Activated CD4-positive, alpha-beta T cell treated with anti-CD3 and anti-CD28 coated beads, Interleukin-2, Interleukin-4, amounts not matched to agents 100 ng/mL and 50 ng/mL, durations not matched to agents 16 hours and 8 hours (primary cell): ENCODE data around the gene IER3.

Experiments used
- DNase-seq: peaks from one replicate; pipeline ENCODE4 v3.0.0-alpha.2; 2020; ENCODE audit warnings: low spot score

Gene IER3

DNA sequence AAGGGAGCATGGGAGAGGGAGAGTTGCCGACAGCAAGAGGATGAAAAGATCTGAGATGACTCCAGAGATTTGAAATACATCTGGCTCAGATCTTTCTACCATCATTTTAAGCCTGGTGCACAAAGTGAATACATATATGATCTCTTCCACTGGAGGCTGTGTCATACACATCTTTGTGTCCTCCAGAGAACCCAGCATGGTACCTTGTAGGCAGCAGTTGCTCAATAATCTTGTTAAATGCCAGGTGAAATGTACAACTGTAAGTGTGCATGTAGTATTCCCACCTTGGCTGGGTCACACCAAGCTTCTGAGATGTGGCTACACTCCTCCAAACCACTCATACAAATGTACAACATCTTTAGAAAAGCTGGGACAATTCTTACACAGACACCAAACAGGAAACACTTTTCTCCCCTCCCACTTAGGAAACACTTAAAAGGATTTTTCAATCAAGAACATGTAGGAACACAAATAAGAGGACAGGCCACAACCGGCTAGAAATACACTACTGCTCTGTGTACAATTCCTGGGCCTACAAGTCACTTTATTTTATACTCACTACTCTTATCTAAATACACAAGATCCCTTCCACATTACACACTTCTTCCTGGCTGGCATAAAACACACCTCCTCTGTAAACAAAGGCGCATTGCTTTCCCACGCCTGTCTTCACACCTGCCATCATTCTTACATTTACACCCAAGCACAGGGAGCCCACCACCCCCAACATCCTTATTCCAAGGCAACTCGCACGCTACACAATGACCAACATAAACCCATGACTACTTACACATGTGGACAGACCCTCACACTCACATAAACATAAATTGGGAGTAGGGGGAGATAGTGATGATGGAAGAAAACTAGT, 3.8 kb upstream of the IER3 start:
- DNase-seq = no peak

DNA sequence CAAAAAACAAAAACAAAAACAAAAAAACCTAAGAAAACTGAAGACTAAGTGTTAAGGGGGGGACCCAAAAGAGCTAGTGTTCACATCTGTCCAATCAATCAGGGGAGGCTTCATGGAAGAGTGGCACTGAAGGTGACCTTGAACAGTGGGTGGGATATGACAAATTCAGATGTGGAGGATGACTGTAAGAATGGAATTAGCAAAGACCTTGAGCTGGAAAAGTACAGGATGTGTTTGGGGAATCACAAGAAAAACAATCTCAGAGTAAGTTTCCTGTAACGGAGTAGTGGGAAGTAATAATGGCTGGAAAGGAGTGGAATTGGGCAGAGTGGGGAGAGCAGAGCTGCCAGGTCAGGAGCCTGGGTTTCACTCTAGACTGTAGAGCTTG, 2.9 kb upstream of the IER3 start:
- DNase-seq = no peak

DNA sequence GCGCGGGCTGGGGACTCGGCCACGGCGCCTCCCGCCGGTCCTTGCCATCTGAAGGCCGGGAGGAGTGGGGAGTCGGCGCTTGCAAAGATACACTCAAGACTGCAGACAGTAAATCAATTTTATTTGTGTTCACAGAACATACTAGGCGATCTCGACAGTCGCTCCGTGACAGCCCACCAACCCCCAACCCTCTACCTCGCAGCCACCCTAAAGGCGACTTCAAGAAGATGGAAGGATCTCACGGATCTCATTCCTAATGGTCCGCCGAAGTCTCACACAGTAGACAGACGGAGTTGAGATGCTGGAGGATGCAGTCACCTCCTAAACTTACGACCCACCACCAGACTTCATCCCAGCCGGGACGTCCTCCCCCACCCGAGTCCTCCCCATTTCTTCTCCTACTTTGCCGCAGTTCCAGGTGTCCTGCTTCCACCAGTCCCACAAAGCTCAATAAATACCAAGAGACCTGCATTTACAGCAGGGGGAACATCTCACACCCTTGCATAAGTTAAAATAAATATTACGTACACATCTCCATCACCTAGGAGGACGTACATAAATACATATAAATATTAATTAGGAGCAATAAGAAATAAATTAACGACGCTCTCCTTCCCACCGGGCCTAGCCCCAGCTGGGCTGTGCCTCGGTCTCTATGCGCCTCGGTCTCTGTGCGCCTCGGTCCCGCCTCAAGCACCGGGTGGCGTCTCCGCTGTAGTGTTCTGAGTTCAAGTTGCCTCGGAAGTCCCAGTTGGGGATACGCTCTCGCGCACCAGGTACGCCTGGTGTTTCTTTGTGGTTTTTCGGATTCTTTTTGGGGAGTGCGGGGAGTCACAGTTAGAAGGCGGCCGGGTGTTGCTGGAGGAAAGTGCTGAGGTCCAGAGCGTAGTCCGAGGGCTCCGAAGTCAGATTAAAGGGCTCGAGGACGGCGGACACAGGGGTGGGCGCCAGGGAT, 971 bp downstream of the IER3 start:
- peak; percentile 55 for DNase-seq

DNA sequence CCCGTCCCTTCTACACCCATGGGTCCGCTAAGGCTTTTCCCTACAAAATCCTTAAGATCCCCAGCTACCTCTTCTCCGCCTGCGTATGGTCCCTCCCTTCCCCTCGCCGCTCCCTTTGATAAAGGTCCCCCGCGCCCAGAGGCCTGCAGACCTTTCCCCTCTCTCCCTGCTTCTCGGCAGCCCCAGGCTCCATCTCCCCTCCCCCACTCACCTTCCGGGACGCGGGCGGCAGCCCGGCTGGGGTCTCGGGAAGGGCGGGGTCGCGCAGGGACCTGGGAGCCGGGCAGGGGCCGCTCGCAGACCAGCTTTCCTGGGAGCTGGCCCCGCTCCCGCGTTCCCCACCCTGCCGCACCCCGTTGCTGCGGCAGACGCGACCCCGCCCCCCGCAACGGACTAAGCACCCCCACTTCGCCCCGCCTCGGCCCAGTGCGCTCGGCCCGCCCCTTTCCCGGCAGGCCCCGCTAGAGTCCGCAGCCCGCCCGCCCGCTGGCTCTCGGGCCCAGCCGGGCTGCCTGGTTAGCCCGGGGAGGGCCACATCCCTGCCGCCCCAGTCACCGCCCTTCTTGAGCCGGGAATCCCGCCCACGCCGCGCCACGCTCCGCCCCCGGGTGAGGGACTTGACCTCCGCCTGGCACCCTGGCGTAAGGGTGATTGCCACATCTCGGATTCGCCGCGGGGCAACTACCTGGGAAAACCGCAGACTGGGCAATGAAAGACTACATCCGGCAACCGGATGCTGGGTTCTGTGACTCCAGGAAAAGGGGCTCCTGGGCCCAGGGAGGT, 1.8 kb downstream of the IER3 start, which contains the start of gene FLOT1:
Gene FLOT1, minus strand, starts transcription at position 372 of the 783 bp plus-strand sequence. CDS start 498 bp downstream, outside the sequence.
- peak; percentile 99 for DNase-seq

DNA sequence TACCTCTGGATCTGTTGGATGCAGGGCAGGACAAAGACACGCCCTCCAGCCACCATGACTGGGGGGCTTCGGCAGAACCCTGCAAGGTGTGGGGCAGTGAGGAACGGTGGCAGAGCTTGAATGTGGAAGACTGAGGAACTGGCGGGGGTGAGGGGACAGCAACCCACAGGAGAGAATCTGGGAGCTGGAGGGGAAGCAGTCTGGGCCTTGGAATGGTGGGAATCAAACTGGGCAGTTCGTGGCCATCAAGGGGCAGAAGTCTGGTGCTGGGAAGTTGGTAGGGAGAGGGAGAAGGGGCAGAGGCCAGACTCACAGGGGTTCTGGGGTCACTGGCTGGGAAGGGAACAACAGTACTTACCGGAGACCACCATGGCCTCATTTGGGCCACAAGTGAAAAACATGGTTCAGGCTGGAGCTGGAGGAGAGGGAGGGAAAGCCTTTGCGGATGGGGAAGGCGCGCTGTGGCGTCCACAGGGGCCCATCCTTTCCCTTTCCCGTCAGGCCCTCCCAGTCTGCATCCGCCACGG, 2.5 kb downstream of the IER3 start:
- DNase-seq = peak; percentile 30

DNA sequence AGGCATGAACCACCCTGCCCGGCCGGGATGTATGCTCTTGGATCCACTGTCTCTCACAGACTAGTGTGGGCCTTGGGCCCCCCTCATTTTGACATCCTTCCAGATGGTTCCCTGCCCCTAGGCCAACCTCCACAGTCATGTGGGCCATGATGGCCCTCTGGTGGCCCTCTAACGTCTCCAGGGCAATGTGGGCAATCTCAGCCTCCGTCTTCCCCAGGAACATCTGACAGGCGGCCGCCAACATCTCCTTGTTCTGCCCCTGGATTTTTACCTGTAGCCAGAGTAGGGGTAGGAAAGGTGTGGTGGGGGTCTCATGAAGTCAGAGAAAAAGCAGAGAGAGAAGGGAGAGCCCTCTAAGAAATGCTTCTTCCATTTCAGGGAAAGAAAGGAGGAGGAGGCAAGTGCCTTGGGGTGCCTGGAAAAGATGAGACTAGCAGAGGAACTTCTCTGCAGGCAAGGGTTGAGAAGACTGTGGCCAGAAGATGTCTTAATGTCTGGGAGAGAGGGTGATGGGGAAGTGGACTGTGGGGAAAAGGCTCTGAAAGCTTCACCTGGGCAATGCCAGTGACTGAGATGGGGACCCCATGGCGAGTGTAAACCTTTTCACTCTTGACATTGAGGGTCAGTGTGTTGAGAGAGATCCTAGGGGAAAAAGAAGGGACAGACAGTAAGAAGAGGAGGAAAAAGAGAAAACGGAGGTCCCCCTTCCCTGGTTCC, 3.1 kb downstream of the IER3 start:
- DNase-seq = no peak

DNA sequence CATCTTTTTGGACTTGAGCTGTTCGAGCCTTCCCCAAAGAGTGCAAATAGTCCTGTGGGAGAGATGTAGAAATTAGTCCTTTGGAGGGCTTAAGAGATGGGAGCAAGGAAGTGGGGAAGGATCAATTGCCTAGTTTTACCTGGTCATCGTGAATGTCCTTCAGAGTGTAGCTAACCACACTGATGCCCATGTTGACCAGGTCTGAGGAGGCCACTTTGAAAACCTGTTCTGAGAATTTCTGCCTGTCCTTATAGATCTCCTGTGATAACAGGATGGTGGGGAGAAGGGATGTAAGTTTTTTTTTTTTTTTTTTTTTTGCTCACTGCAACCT, 3.8 kb downstream of the IER3 start:
- no peak for DNase-seq

DNA sequence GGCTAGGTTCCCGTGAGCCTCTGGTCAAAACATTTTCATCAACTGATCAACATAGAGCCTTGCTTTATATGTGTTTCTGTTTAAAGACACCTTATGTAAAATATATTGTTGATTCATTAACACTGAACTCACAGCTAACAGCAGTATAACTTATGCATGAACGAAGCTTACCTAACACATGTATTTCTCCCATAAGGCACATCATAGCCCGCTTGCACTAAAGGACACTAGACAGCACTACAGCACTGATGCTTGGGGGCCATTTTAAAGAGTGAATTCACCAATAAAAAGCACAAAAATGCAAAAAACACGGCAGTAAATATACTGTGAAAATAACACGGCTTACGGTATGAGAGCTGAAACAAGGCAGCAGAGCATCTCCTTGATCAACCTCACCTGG, 5.8 kb downstream of the IER3 start:
- no peak for DNase-seq

DNA sequence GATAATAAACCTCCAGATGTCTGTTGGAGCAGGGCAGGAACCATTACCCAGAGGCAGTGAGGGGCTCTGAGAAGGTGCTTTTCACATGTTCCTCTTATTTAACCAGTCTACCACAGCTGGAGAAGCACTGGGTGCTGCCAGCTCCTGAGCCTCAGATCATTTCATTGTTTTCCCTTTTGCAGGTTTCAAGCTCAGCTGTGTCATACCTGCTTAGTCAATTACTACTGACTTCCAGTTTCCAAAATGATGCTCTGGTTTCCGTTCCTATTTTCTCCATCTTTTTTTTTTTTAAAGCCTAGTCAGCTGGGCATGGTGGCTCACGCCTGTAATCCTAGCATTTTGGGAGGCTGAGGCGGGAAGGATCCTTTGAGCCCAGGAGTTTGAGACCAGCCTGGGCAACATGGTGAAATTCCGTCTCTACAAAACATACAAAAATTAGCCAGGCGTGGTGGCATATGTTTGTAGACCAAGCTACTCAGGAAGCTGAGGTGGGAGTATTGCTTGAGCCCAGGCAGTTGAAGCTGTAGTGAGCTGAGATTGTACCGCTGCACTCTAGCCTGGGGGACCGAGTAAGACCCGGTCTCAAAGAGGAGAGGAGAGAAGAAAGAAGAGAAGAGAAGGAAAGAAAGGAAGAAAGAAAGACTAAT, 8.6 kb downstream of the IER3 start:
- peak; percentile 50 for DNase-seq

DNA sequence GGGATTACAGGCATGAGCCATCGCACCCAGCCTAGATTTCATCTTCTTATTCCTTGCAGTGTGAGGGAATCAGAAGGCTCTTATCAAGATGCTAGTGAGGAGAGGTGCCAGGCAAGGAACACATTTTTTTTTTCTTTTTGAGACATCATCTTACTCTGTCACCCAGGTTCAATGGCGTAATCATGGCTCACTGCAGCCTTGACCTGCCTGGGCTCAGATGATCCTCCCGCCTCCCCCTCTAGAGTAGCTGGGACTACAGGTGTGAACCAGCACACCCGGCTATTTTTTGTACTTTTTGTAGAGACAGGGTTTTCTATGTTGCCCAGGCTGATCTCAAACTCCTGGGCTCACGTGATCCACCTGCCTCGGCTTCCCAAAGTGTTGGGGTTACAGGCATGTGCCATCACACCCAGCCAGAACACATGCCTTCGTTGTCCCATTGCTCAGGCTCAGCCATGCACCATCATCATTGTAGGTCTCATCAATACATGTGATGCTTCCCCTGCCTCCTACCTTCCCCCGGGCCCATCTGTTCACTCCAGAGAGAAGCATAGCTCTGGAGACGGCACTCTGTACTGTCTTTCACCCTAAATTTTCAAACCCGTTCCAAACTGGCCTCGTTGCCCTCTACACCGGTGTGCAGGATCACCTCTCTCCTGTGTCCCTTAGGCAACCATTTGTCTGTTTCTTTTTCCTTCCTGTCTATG, 12.0 kb downstream of the IER3 start:
- DNase-seq = no peak

DNA sequence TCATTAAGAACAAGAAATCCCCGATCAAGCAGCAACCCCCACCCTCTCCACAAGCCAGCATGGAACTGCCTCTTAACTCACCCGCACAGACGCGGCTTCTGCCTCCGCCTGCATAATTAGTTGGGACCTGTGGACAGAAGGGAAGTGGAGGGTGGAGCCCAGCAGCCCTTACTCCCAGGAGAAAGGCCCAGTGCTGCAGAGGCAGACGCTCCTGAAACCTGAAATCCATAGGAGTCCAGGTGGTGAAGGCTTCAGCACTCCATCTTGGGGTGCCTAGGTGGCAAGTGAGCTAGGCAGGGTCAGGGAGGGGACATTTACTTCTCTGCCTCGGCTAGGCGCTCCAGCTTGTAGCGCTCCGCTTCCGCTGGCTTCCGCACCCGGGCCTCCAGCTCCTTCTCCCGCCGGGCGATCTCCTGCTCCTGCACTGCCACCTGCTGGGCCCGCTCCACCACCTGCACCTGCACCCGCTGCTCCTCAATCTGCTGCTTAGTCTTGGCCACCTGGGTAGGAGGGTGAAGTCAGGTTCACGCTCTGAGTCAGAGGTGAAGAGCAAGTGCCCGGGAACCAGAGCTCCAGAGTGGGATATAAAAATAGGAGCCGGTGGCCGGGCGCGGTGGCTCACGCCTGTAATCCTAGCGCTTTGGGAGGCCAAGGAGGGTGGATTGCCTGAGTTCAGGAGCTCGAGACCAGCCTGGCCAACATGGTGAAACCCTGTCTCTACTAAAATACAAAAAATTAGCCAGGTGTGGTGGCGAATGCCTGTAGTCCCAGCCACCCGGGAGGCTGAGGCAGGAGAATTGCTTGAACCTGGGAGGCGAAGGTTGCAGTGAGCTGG, 13.5 kb downstream of the IER3 start:
- peak; percentile 88 for DNase-seq

DNA sequence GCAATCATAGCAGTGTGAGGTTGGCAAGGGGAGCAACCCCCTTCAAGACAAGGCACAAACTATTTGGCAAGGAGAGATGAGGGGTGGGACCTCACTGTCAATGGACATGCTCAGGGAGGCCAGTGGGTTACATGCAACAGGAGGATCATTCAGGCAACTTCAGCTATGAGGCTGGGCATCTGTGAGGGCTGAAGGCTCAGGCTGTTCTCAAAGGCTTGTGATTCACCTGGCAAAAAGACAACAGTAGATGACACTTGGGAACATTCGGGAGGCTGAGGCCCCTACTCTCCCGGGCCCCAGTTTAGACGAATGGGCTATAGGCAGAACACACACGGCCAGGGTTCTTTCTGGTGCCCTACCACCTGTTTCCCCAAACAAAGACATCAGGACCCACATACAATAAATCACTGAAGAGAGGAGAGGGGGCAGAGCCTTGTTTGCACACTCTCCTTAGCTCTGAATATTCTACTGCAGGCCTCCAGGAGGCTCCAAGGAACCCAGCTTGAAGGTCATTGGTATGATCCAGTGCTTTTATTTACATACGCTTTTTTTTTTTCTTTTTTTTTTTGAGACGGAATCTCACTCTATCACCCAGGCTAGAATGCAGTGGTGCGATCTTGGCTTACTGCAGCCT, 16.3 kb downstream of the IER3 start:
- DNase-seq = no peak

DNA sequence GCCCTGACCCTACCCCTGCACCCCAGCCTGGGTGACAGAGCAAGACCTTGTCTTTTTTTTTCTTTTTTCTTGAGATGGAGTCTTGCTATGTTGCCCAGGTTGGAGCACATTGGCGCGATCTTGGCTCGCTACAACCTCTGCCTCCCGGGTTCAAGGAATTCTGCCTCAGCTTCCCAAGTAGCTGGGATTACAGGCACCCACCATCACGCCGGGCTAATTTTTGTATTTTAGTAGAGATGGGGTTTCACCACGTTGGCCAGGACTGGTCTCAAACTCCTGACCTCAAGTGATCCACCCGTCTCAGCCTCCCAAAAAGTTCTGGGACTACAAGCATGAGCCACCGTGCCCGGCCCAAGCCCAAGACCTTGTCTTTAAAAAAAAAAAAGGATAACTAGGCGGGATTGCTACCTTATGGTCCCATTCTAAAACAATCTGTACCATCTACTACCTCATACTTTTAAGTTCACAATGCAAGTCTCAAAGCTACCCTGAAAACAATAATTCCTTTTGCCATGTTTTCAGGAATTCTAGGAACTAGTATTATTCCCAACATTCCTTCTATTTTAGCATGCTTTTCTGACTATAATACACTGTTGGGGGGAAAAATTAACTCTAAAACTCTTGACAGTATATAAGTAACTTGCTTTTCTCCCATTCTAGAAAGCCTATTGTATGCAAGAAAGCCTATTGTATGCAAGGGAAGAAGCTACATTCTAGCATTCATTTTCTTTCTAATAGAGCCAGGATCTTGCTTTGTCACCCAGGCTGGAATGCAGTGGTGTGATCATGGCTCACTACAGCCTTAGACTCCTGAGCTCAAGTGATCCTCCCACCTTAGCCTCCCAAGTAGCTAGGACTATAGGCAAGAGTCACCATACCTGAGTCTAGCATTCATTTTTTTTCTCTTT, 17.6 kb downstream of the IER3 start:
- DNase-seq = no peak

DNA sequence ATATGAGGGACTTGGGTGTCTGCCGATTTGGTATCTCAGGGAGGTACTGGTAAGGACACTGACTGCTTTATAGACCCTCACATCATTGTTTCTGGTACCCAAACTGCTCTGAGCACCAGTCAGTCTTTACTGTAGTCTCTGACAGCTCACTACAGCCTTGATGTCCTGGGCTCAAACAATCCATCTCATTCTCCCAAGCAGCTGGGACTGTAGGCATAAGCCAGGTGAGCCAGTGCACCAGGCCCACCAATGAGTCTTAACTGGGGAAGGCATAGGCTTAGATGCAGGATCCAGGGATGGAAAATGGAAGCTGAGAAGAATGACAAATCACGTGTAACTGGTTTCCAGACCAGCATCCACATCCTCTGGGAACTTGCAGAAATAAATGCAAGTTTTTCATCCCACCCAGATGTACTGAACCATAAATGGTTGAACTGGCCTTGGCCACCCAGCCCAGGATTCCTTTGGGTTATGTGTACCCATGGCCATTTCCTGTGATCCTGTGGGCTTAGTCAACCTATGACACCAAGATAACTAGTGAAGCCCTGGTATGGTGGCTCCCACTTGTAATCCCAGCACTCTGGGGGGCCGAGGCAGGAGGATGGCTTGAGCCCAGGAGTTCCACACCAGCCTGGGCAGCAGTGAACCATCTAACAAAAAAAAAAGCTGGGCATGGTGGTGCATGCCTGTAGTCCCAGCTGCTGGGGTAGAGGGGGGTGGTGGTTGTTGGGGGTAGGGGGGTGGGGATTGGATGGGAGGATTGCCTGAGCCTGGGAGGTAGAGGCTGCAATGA, 18.4 kb downstream of the IER3 start:
- DNase-seq = no peak

DNA sequence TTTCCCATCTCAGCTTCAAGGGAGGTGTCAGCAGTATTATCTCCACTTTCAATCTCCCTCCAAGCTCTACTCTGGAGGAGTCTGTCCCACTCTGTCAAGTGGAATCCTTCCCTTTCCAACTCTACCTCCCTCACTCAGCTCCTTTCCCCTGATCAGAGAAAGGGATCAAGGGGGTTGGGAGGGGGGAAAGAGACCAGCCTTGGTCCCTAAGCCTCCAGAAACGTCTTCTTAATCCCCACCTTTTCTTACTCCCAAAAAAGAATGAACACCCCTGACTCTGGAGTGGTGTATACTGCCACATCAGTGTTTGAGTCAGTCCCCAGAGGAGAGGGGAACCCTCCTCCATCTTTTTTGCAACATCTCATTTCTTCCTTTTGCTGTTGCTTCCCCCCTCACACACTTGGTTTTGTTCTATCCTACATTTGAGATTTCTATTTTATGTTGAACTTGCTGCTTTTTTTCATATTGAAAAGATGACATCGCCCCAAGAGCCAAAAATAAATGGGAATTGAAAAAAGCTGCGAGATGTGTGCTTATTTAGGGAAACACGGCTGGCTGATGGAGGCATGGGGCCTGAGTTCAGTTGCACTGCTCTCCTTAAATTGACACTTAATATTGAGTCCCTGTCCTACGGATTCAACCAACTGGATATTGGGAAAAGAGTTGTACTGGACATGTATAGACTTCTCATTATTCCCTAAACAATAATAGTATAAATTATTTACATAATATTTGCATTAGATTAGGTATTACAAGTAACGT, 19.3 kb downstream of the IER3 start:
- no peak for DNase-seq
